T-helper 2 cell (primary cell): Measurements from ENCODE around the gene EXOC5.

Source experiments
- DNase-seq, 5 experiments: peaks; one replicate each; pipeline versions ENCODE4 v3.0.0 to v3.0.0-alpha.2; 2012 to 2022

The EXOC5 gene

GRCh38 chr14:57161583-57162234 is 107.0 kb downstream of the EXOC5 start:
- DNase-seq = no peak

GRCh38 chr14:57160333-57160732 is 108.4 kb downstream of the EXOC5 start:
- no peak for DNase-seq

GRCh38 chr14:57153286-57153685 is 115.4 kb downstream of the EXOC5 start:
- DNase-seq = no peak
